ENCODE results near the gene TTC16. TPM values are rescaled to one million over a fixed set of nuclear protein-coding genes. Genes with fewer than 3 reads are reported as not detected.

The TTC16 gene
- total RNA-seq, 1 experiment from 2014 or later = not detected

GRCh38 chr9:127723444-127723843 is 7.6 kb downstream of the TTC16 start:
- H3K9ac ChIP-seq (ENCODE audit: extremely low read depth, insufficient read length, low read length) = no peak overlapping the region
- no peak overlapping the region for H3K27ac ChIP-seq (ENCODE audit: insufficient read length, low read depth, low read length)
- H4K8ac ChIP-seq (replicated peaks; ENCODE audit: insufficient read length, low read depth, low read length) = no peak overlapping the region
- H2AFZ ChIP-seq (ENCODE audit: low read length) = no peak overlapping the region
- no peaks in the 10 kb centered on the region for H3K79me1 ChIP-seq (ENCODE audit: insufficient read depth, low read depth, low read length, poor library complexity, severe bottlenecking)
- no CpG with 5 or more reads among the region's 5 CpGs for WGBS (ENCODE audit: extremely low coverage, insufficient read length, low lambda C conversion rate)
- no peak overlapping the region for H3K18ac ChIP-seq (ENCODE audit: insufficient read length, low read depth, low read length)
- no peak overlapping the region for H4K91ac ChIP-seq (ENCODE audit: insufficient read length, low read depth, low read length)
- no peak overlapping the region for H2BK12ac ChIP-seq (ENCODE audit: insufficient read length, low read depth, low read length)
- H2BK20ac ChIP-seq (ENCODE audit: low read depth, low read length, poor library complexity, severe bottlenecking) = no peak overlapping the region
- no peaks in the 10 kb centered on the region for H3K27me3 Mint-ChIP-seq (ENCODE audit: low read depth)
- no peak overlapping the region for H3K23ac ChIP-seq (ENCODE audit: insufficient read length, low read depth, low read length)
- H3K4me3 Mint-ChIP-seq = no peak overlapping the region
- H3K56ac ChIP-seq (ENCODE audit: insufficient read length, low read depth, low read length) = no peak overlapping the region
- H3K9me3 ChIP-seq (ENCODE audit: control insufficient read depth, low read depth, low read length) = no peaks in the 10 kb centered on the region
- H2AK5ac ChIP-seq (ENCODE audit: insufficient read length, low read length) = no peak overlapping the region
- H3K36me3 Mint-ChIP-seq (ENCODE audit: insufficient read depth in 1 of 3, low read depth in 3 of 3) = no peaks in the 10 kb centered on the region
- no peak for TF ChIP-seq CTCF (conservative IDR thresholded peaks at IDR 0.05)
- no peak for DNase-seq
- H3K14ac ChIP-seq (ENCODE audit: insufficient read depth, low read length) = no peak overlapping the region
- no peak overlapping the region for H4K5ac ChIP-seq (ENCODE audit: insufficient read length, low read depth, low read length)
- H3K79me2 ChIP-seq (ENCODE audit: insufficient read depth, low read length) = no peaks in the 10 kb centered on the region
- H4K20me1 ChIP-seq (ENCODE audit: control insufficient read depth, insufficient read depth, insufficient read length) = no peaks in the 10 kb centered on the region
- H3T11ph ChIP-seq (ENCODE audit: low read length) = no peak overlapping the region
- no peaks in the 10 kb centered on the region; the same call in 1 of the 2 replicates for H3K4me1 ChIP-seq (ENCODE audit: insufficient read depth, low read length)
- no peaks in the 10 kb centered on the region for H3K23me2 ChIP-seq (ENCODE audit: insufficient read length, low read depth, low read length, poor library complexity, severe bottlenecking)
- H3K27me3 ChIP-seq (ENCODE audit: insufficient read depth, low read length) = no peaks in the 10 kb centered on the region
- H2BK15ac ChIP-seq (ENCODE audit: low read depth, low read length) = no peak overlapping the region
- H3K4ac ChIP-seq (ENCODE audit: low read depth, low read length) = no peak overlapping the region
- H2BK120ac ChIP-seq (ENCODE audit: low read depth, low read length, poor library complexity, severe bottlenecking) = no peak overlapping the region
- no peak overlapping the region for H2BK5ac ChIP-seq (ENCODE audit: insufficient read length, low read length)
- no peak overlapping the region for H3K27ac Mint-ChIP-seq
- peaks cover 0 to 12% of the 10 kb centered on the region in 2 experiments; a peak in 3 of 4 replicates for H3K4me1 Mint-ChIP-seq
- H3K9me3 Mint-ChIP-seq = no peaks in the 10 kb centered on the region; a peak in 1 of 5 replicates
- H3K4me2 ChIP-seq (ENCODE audit: insufficient read depth, insufficient read length, low read length) = no peak overlapping the region
